GM11168 (cell line): ENCODE results near the gene AMH.

Experiments
- in situ Hi-C: fragments of 300-500 bp; cut with MboI; formaldehyde crosslinking; loops from one replicate; pipeline ENCODE4 v1.12.0; 2022; ENCODE audit warnings: low sequenced_read_pairs; ENCODE audit not compliant: unreplicated experiment

Gene AMH

DNA sequence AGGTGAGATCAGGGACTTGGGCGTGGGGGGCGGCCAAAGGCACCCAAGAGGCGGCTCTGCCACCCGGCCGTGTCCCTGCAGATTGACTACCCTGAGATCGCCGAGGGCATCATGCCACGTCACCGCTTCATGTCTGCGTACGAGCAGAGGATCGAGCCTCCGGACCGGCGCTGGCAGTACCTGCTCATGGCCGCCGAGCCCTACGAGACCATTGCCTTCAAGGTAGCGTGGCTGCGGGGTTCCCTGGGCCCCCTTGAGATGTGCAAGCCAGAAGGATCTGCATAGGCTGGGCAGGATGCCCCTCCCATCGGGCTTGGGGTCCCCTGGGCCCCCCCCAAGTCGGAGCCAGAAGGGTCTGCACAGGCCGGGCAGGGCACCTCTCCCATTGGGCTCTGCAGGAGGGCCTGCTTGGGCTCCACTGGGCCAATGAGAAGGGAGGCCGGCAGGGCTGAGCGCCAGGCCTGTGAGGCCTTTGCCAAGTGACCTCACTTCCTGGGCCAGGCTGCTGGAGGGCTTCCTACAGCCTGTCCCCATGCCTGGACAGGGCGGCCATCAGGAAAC lies 2.2 kb upstream of the AMH start:
- in situ Hi-C loops = no loop called here

DNA sequence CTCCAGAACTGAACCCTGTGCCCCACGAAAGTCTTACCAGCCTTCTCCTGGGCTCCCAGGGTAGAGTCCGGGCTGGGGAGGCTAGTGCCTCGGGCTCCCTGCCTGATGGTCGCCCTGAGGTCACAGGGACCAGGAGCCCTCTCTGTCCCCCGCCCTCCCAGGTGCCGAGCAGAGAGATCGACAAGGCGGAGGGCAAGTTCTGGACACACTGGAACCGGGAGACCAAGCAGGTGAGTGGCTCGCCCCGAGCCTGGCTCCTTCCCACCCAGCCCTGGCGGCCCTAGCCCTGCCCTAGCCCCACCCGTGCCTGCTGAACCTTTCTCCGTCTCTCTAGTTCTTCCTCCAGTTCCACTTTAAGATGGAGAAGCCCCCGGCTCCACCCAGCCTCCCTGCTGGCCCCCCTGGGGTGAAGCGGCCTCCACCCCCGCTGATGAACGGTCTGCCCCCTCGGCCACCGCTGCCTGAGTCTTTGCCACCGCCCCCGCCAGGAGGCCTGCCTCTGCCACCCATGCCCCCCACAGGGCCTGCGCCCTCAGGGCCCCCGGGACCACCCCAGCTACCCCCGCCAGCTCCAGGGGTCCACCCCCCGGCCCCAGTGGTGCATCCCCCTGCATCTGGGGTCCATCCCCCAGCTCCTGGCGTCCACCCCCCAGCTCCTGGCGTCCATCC lies 1.6 kb upstream of the AMH start:
- in situ Hi-C loops = no loop called here

DNA sequence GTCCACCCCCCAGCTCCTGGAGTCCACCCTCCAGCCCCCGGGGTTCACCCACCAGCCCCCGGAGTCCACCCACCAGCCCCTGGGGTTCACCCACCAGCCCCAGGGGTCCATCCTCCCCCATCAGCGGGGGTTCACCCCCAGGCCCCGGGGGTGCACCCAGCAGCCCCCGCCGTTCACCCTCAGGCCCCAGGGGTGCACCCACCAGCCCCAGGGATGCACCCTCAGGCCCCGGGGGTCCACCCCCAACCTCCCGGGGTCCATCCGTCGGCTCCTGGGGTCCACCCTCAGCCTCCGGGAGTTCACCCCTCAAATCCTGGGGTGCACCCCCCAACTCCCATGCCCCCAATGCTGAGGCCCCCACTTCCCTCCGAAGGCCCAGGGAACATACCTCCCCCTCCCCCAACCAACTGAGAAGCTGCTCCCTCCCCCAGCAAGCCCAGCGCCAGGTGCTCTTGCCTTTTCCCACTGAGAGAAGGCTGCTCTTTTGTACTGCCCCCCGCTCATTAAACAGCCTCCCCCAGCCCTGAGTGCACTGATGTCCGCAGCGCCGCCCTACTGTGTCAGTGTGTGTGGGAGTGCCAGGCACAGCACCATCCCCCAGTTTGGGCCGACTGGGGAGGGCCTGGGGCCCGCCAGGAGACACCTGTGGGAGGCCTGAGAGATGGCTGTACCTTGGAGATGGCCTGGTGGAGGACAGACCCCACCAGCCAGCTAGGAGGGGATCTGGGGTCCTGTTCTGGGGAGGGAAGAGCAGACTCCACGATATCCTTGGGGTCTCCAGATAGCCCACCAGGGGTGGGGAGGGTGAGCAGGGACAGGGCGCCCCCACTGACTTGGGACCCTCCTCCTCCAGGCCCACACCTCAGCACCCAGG lies 750 bp upstream of the AMH start:
- in situ Hi-C loops = no loop called here

GRCh38 chr19:2249880-2250765 lies 1.0 kb downstream of the AMH start:
- in situ Hi-C loops = no loop called here

DNA sequence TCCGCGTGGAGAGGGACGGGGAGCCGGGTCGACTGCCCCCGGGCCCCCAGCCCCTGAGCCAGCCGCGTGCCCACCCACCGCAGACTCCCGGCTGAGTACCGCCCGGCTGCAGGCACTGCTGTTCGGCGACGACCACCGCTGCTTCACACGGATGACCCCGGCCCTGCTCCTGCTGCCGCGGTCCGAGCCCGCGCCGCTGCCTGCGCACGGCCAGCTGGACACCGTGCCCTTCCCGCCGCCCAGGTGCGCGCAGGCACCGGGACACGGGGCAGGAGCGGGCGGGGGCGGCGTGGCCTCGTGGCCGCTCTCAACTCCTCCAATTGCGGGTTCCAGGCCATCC lies 1.6 kb downstream of the AMH start:
- in situ Hi-C loops = no loop called here

GRCh38 chr19:2251106-2252054 lies 2.3 kb downstream of the AMH start:
- in situ Hi-C loops = no loop called here

DNA sequence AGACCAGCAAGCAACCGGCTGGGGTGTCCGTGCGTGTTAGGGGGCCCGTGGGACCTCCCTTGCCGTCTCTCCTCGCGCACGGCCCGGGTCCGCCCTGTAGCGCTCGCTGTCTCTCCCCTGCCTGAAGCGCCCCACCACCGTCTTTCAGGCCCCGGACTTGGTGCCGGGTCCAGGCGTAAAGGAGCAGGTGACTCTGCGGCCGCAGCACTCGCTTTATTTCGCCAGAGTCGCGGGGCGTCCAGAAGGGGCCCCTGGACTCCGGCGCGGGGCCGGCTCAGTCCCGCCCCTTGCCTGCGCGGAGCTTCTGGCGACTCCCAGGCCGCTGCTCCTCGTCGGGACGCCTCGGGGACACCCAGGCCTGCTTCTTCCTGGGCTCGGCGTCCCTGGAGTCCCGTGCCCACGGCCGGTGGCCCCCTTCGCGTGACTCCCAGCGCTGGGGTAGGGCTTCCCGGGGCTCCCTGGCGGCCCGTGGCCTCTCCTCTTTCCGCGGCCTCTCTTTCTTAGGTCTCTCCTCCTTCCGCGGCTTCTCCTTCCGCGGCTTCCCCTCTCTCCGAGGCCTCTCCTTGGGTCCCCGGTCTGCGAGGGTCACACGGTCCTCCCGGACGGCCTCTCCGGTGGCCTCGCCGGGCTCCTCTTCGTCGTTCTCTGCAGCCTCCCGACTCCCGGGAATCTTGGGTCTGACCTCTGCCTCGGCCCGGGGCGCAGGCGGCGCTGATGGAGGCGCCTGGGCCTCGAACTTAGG lies 3.1 kb downstream of the AMH start:
- in situ Hi-C loops = no loop called here

DNA sequence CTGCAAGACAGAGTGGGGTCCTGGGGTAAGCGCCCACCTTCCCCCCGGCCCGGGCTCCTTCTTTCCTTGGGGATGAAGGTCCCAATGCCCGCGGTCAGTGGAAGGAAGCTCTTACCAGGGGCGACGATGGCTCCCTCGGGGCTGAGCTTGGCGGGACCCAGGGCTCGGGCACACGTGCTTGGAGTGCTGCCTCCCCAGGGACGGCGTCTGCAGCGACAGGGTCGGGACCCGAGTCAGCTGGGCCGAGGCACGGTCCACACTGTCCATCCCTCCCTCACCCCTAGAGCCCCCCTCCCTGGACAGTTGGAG lies 3.6 kb downstream of the AMH start:
- in situ Hi-C loops = no loop called here

GRCh38 chr19:2253106-2254063 lies 4.3 kb downstream of the AMH start:
- in situ Hi-C loops = no loop called here

DNA sequence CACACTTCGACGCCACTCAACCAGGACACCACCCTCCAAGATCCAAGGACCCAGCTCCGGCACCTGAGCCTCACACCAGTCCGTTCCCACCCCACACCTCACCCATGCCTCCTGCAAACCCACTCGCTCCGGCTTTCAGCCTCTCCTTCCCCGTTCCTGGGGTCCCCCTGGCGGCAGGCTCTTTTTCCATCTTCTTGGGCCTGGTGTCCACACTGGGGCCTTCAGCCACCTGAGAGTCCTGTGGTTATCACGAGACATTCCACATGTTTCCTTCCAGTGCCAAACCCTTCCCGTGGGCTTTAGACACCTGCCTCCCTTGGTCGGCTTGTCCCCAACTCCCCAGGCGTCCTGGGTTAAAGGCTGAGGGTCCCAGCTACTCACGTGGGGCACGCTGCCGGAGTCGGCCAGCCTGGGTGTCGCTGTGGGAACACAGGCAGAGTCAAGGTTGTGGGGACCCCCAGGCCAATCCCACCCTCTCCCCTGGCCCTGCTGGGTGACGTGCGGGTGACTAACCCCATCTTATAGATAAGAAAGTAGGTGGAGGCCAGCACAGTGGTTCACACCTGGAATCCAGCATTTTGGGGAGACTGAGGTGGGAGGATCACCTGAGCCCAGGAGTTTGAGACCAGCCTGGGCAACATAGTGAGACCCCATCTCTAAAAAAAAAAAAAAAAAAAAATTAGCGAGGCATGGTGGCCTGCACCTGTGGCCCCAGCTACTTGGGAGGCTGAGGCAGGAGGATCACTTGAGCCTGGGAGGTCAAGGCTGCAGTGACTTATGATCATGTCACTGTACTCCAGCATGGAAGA lies 5.1 kb downstream of the AMH start:
- in situ Hi-C loops = no loop called here

DNA sequence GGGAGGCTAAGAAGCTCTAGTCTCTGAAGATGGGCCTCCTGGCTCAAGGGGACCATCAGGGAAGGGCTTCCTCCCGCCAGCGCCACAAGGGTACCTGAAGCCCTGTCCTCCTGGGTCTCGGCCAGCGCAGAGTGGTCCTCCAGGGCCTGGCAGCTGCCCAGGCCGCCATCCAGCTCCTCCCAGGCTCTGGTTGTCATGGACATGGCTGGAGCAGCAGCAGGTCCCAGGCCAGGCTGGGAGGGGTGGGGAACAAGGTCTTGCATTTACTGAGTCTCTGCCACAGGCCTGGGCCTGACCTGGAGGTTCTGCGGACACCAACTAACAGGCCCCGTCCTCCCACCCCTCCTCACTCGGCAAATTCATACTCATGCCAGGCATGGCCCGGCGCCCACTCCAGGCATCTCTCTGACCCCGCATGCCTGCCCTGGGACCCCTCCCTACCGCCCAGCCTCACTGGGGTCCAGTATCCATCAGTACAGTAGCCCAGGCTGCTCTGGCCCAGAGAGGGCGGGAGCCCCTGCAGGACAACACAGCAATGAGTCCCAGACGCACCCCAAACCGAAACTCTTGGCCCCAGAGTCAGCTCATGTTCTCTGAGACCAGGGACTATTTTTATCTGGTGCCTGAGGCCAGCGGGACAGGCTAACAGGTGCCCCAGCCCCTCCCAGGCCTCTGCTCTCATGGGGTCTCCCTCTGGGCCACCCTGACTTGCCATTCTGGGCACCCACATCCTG lies 6.2 kb downstream of the AMH start:
- in situ Hi-C loops = no loop called here

GRCh38 chr19:2255982-2256685 lies 7.0 kb downstream of the AMH start, which contains the start of gene JSRP1:
JSRP1 (minus strand) TSS chr19:2256417; CDS start chr19:2255314, 1,103 bp downstream.
- in situ Hi-C loops = no loop called here

DNA sequence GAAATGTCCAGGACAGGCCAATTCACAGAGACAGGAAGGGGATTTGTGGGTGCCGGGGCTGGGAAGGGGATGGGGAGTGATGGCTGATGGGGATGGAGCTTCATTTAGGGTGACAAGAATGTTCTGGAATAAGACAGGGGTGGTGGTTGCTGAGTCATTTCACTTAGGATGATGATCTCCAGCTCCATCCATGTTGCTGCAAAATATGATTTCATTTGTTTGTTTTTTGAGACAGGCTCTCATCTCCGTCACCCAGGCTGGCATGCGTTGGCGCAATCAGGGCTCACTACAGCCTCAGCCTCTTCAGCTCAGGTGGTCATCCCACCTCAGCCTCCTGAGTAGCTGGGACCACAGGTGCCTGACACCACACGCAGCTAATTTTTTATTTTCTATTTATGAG lies 10.2 kb downstream of the AMH start:
- in situ Hi-C loops = no loop called here

DNA sequence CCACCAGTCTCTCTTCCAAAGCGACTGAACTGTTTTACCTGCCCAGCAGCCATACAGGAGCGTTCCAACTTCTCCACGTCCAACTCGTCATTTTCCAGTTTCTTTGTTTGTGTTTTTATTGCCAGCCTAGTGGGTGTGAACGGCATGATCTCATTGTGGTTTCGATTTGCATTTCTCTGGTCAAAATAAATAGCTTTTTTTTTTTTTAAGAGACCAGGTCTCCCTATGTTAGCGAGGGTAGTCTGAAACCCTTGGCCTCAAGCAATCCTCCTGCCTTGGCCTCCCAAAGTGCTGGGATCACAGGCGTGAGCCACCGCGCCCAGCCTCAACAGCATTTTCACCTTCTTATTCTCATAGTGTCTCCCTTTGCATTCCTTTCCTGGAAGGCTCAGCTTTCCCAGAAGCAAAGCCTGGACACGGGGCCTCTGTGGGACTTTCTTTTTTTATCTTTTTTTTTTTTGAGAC lies 11.2 kb downstream of the AMH start:
- in situ Hi-C loops = loop anchor here (10.0 kb wide), 1 partner anchor 106 kb away; the partner anchor contains the start of gene AP3D1

DNA sequence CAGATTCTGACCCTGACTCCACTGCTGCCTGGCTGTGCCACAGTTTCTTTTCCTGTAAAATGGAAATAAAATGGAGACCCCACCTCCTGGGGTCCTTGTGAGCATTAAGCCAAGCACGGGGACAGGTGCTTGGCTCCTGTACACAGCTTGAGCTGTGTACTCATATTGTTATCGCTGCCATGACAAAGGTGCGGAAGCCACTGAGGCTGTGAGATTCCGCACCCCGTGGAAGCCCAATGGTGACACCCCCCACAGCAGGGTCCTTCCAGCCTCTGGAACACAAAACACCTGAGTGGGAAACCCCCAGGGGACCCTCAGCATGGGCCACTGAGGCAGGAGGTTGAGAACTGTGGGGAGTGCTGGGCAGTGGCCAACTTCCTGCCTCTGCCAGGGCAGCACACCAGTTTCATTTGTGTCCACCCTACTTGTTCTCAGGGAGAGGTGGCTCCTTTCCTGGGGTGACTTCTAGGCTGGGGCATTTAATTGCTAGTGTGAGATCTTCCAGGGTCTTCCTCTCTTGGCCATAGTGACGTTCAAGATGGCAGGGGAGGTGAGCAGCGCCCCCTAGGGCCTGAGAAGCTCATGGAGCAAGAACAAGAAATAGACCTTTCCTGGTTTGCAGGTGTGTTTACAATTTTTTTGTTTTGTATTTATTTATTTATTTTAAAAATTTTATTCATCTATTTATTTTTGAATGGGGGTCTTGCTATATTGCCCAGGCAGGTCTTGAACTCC lies 12.5 kb downstream of the AMH start:
- in situ Hi-C loops = loop anchor here (10.0 kb wide), 1 partner anchor 107 kb away; the partner anchor contains the start of gene AP3D1
